Lower leg skin (tissue), 4 donors: ENCODE measurements around the gene KPNA1. TPM values are rescaled to one million over a fixed set of nuclear protein-coding genes. Genes with fewer than 3 reads are reported as not detected.

Experiments used
- DNase-seq, 2 donors: peaks; one replicate each; pipeline ENCODE4 v3.0.0-alpha.2; 2019; ENCODE audit warnings: low spot score in 2 of 2
- H3K4me3 ChIP-seq: fragments of 200-600 bp; sonication (generic); 2 replicates; pipeline ENCODE4 v1.5.1; 2017; ENCODE audit warnings: mild to moderate bottlenecking, low read depth; ENCODE audit not compliant: poor library complexity, severe bottlenecking
- POLR2A ChIP-seq, 2 donors: fragments of 450-650 bp; IDR thresholded peaks; one replicate each; pipeline ENCODE4 v1.6.1; 2016 to 2017; ENCODE audit warnings: antibody characterized with exemption in 2 of 2, mild to moderate bottlenecking in 1 of 2, moderate library complexity in 1 of 2
- WGBS, 2 donors: methylation state at CpG; one replicate each; pipeline ENCODE4 v1.1.5; 2018; 5-methylcytosine and 5-hydroxymethylcytosine counted together
- intact Hi-C: fragments of 100-400 bp; cut with DNase I; formaldehyde crosslinking; loops from one replicate; pipeline ENCODE4 v1.15.0; 2023; ENCODE audit warnings: low total_unique reads
- total RNA-seq, 4 donors: library from RNA; depleted of rRNA; stranded (reverse); fragments of >200 nt; gene quantifications; one replicate each; pipeline ENCODE4 v1.1.0, GENCODE V29; 2016
- TF ChIP-seq, protein P1 (sequence below), 3 donors: fragments of 450-650 bp; IDR thresholded peaks; one replicate each; pipeline ENCODE4 v1.5.1; 2016; ENCODE audit warnings: antibody characterized with exemption in 3 of 3, mild to moderate bottlenecking in 3 of 3, moderate library complexity in 2 of 3

KPNA1 gene
- total RNA-seq, 4 donors from 2014 or later: 21.4 to 41.3 (median 27.6) TPM

DNA sequence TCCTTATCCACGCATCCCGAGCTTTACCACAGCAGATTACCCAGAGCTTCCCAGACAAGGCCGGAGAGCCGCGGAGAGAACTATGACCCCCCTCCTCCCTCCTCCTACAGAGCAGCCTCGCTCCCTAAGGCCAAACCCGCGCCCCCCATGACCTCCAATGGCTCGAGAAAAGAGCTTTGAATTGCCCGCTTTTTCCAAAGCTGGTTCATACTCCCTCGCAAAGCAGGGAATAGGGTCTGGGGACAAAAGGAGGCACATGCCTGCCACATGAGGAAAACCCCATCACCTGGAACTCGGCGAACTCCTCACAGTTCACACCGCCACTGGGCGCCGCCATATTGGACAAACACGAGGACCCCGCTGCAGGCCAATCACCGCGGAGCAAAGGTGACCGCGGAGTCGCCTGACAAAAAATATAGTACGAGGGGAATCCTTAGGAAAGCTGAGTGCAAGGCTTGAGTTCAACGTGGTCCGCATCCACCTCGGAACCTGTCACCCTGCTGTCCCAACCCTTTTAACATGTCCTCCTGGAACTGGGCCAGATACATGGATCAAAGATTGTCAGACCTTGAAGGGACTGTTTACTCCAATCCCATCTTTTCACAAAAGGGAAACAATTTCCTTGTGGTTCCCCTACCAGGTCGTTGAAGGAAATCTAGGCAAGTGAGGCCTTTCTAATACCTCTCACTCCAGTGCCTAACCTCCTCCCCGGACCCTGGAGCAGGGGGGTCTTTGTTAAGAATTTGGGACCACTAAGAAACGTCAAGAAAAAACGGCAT lies 131.7 kb downstream of the KPNA1 start, which contains the start of gene MIX23:
MIX23 (minus strand) TSS at position 344 of the 779 bp plus-strand sequence; CDS start at position 337, 7 bp downstream.
- WGBS, 2 donors: 0 to 1% methylated on average over 31 of the region's 31 CpGs
- H3K4me3 ChIP-seq: peak within 1 kb of the TSS; percentile 64
- intact Hi-C loops: no loop called here
- peak; percentile 87 to 96 for DNase-seq
- no peak for TF ChIP-seq POLR2A (IDR thresholded peaks at IDR 0.05)
- TF ChIP-seq, protein P1, sequence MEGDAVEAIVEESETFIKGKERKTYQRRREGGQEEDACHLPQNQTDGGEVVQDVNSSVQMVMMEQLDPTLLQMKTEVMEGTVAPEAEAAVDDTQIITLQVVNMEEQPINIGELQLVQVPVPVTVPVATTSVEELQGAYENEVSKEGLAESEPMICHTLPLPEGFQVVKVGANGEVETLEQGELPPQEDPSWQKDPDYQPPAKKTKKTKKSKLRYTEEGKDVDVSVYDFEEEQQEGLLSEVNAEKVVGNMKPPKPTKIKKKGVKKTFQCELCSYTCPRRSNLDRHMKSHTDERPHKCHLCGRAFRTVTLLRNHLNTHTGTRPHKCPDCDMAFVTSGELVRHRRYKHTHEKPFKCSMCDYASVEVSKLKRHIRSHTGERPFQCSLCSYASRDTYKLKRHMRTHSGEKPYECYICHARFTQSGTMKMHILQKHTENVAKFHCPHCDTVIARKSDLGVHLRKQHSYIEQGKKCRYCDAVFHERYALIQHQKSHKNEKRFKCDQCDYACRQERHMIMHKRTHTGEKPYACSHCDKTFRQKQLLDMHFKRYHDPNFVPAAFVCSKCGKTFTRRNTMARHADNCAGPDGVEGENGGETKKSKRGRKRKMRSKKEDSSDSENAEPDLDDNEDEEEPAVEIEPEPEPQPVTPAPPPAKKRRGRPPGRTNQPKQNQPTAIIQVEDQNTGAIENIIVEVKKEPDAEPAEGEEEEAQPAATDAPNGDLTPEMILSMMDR (IDR thresholded peaks at IDR 0.05): no peak

DNA sequence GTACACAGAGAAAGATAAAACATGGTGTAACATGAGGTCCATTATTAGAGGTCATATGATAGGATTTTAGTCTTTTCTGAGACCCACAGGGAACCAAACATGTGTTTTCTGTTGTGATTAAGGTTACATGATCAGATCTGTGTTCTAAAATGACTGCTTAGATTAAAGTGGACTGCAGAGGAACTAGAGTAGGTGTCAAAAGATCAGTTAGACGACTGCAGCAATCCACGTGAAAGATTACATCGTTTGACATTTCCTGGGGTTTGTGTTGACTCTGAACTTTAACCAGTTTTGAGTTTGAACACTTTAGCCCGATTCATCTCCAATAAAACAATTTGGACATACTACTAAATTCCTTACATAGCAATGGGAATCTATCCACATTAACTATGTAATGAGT lies 136.8 kb downstream of the KPNA1 start:
- 84 to 86% methylated on average over 4 of the region's 4 CpGs for WGBS, 2 donors
- no peak overlapping the region for H3K4me3 ChIP-seq
- DNase-seq: no peak
- TF ChIP-seq, protein P1 (IDR thresholded peaks at IDR 0.05): no peak
- no peak for TF ChIP-seq POLR2A (IDR thresholded peaks at IDR 0.05)
- intact Hi-C loops: no loop called here

DNA sequence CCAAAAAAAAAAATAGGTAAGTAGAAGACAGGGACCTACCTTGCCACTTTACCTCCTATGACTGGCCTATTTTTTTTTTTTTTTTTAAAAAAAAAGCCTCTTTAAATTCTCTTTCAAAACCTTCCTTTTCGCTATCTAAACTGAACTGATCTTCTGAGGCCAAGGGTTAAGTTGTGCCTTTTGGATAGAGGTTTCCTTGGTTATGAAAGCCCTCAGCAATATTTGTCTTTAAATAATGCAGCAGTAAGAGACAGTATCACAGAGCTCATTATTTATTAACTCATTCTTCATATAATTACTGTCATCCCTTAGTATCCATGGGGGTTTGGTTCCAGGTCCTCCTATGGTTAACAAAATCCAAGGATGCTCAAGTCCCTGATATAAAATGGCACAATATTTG lies 140.7 kb downstream of the KPNA1 start:
- no peak for TF ChIP-seq POLR2A (IDR thresholded peaks at IDR 0.05)
- TF ChIP-seq, protein P1 (IDR thresholded peaks at IDR 0.05): no peak
- WGBS, 2 donors: 98% methylated on average over 1 of the region's 1 CpG
- no peak for DNase-seq
- intact Hi-C loops: no loop called here
- H3K4me3 ChIP-seq: no peak overlapping the region

Other genes starting within 250 kb of the KPNA1 start
- 100 to 1,000 TPM; 122 to 575 (median 256) TPM for gene CSTA, start 189.7 kb downstream of the KPNA1 start, total RNA-seq
- 10 to 100 TPM in 2 of 4 donors, 1 to 10 TPM in 2; 6.1 to 19.3 (median 12.0) TPM for gene MIX23, start 131.7 kb downstream of the KPNA1 start, total RNA-seq
- 10 to 100 TPM; 34.2 to 85.7 (median 41.0) TPM for gene FAM162A, start 130.8 kb downstream of the KPNA1 start, total RNA-seq
- 1 to 10 TPM; 1.3 to 4.9 (median 2.8) TPM for gene WDR5B, start 98.9 kb downstream of the KPNA1 start, total RNA-seq
- 10 to 100 TPM in 1 of 4 donors, 1 to 10 TPM in 3; 4.9 to 10.1 (median 7.3) TPM for gene PARP9, start 49.4 kb upstream of the KPNA1 start, total RNA-seq
- 10 to 100 TPM in 1 of 4 donors, 1 to 10 TPM in 3; 7.8 to 14.2 (median 9.4) TPM for gene DTX3L, start 49.4 kb upstream of the KPNA1 start, total RNA-seq
- gene PARP15, start 62.7 kb upstream of the KPNA1 start, total RNA-seq: under 1 TPM in 3 of 4 donors, not detected in 1; 0.29 to 0.71 (median 0.38) TPM
- gene PARP14, start 165.9 kb upstream of the KPNA1 start, total RNA-seq: 10 to 100 TPM in 2 of 4 donors, 1 to 10 TPM in 2; 4.9 to 14.5 (median 9.4) TPM